GM18868 (cell line): Measurements from ENCODE around the gene GKN1.

Experiments
- ATAC-seq: cut with Tn5 transposase; IDR thresholded peaks from one replicate; pipeline ENCODE4 v1.9.1; 2021; ENCODE audit warnings: mild to moderate bottlenecking, moderate library complexity; ENCODE audit not compliant: unreplicated experiment

The GKN1 gene

DNA sequence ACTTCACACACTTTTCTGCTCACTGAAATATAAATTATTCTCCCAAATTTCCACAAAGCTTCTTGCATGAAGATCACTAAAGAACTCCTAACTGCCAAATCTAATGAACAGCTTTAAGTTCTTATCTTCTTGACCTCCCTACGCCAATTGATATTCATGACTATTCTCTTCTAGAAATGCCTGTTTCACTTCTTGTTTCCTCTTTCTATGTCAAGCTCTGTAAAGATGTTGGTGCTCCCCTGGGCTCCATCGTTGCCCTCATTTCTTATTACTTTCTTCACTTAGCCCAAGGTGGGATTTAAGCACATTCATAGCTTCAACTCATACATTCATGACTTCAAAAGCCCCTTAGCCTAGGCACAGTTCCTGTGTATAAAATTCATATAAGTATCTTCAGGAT is 29.3 kb downstream of the GKN1 start:
- ATAC-seq = no peak

DNA sequence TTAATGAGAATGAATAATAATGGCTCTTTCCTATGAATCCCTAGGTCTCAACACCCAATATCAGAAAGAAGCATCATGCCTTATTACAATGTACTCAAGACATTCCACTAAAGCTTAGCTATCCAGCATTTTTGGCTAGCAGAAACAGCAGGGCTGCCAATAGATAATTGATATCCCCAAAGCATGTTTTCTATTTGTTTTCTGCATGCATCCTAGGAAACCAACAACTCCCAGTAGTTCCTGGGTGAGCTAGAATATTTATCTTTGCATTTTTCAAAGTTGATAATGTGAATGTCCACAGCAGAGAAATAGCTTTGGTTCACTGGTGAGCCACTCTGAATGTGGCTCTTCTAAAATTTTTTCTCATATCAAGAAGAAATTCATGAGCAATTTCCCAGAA is 32.7 kb downstream of the GKN1 start:
- ATAC-seq = no peak

- ATAC-seq = no peak
These were observed 33.2 kb downstream of the GKN1 start for GRCh38 chr2:69007603-69008002.

DNA sequence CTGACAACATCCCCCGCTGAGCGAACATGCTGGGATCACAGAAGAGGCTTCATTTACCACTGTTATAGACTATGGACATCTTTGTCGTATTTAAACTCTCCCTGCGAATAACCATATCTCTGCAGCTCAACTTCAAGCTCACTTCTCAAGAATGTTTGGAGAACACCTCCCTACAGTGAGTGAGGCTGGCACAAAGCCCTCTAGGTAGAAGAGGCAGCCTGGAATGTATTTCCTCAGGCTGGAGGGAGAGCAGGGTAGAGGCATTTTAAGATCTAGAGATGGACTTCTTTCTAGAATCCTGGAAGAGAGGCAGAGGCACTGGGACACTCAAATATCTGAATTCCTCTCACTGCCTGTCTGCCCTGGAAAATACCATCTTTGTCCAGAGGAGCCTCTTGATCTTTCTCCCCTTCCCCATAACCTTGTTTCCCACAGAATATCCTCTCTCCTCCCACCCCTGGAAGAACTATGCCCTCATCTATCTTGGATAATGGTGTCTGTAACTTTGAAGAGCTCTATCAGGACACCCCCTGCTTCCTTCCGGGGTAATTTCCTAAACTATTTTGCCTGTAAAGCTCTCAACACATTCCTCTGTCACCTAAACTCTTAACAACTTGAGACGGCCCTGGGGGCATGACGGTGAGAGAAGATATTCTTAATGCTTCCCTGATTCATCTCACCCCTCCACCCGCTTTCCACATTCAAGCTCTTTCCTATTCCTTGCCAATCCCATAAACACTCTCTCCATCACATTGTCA is 36.2 kb downstream of the GKN1 start:
- no peak for ATAC-seq

DNA sequence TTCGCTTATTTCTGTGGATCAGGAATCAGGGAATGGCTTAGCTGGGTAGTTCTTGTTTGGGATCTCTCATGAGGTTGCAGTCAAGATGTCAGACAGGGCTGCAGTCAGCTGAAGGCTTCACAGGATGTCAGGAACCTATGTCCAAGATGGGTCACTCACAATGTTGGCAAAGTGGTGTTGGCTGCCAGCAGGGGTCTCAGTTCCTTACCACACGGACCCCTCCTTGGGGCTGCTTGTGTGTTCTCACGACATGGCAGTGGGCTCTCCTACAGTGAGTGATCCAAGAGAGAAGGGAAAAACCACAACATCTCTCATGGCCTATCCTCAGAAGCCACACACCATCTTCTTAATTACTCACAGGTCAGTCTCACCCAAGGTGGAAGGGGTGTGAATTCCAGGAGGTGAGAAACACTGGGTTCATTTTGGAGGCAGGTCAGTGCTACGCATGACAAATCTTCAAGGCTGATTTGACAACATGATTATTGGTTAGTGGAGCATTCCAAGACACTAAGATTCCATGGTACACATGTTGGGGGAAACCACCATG is 37.2 kb downstream of the GKN1 start:
- ATAC-seq = no peak

- peak; percentile 58 for ATAC-seq
These were observed 38.1 kb downstream of the GKN1 start for GRCh38 chr2:69012310-69013141.

DNA sequence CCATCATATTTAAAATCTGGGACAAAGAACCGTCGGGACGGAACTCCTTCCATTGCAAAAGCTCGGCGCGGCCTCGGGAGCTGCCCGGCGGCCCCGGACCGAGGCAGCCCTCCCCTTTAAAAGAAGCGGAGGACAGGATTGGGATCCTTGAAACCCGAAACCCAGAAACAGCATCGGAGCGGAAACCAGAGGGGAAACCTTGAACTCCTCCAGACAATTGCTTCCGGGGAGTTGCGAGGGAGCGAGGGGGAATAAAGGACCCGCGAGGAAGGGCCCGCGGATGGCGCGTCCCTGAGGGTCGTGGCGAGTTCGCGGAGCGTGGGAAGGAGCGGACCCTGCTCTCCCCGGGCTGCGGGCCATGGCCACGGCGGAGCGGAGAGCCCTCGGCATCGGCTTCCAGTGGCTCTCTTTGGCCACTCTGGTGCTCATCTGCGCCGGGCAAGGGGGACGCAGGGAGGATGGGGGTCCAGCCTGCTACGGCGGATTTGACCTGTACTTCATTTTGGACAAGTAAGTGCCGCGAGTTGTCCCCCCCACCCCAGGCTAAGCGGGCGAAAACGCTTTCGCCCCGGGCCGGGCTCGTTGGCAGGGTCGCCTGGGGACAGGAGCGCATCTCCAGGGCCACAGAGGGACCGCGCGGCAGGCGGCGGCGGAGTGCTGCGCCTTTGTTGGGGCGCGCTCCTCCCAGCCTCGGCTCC is 38.9 kb downstream of the GKN1 start, which contains the start of gene ANTXR1:
Gene ANTXR1 (plus strand): TSS at position 38 of the 698 bp plus-strand sequence. CDS start 321 bp downstream, at position 359.
- no peak for ATAC-seq

- no peak for ATAC-seq
These were observed 39.7 kb downstream of the GKN1 start for GRCh38 chr2:69013840-69014821.

DNA sequence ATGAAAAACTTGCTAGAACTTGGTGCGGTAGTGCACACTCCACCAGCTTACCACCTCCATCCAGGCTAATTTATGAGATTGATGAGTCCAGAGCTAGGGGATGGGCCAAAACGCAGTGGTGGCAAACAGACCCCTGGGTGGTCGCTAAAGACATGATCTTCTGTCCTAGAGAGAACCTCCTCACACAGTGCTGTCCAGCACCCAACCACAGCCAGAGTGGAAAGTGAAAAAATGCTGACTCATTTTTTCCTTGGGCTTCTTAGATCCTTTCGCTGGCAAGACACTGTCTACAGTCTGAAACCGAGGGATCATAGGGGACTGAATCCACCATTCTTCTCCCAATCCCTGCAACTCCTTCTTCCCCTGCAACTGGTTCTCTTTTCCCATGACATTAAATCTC is 42.6 kb downstream of the GKN1 start:
- ATAC-seq = no peak

- ATAC-seq = no peak
These were observed 43.4 kb downstream of the GKN1 start for GRCh38 chr2:69017835-69018234.

- ATAC-seq = no peak
These were observed 44.3 kb downstream of the GKN1 start for GRCh38 chr2:69018678-69019095.

DNA sequence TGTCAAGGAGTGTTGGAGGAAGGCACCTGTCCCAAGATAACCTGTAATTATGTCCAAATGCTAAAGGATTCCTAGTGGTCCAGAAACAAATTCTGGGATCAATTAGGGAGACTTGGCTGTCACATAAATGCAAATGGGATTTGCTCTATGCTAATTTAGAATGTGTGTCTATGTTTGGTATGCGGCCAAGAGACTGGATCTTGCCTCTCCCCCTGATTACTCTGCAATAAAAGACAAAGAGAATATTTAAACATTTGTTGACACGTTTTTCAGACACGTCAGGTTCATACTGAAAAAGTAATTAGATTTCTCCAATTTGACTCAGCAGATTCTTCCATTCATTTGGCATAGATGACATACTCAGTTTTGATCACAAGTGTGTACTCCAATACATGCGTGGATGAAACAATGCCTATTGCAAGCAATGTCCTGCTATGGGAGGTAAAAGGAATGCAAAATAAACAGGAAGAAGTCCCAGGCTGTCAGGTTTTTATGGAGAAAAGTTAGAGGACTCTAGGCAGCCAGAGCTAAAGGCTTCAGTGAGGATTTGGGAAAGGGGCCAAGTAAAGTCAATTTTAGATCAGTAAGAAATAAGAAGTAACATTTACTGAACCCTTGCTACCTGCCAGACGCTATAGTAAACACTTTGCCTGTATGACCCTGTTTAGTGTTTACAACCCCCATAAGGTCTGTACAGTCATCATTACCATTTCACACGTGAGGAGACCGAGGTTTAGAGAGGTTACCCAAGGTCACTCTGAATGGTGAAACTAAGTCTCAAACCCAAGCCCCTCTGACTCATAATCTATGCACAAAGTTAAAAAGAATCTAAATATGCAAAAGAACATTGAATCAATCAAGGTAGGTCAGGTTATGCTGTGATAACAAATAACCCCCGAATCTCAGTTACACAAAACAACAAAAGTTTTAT is 46.3 kb downstream of the GKN1 start:
- no peak for ATAC-seq

DNA sequence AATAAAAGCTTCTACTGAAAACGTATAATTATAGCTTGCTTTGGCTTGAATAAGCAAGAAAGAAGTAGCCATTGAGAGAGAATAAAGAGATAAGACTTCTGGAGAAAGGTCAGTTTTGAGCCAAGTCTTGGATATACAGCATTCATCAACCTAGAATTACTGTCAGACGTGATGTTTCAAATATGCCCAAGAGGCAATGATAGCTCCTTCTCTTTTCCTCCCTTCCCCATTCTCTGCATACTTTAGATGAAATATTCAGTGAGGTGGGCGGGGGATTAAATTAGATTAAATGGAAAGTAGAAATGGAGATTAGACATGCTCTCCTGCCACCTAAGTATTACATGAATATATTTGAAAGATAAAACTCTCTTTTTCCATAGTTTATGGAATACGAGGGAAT is 47.3 kb downstream of the GKN1 start:
- no peak for ATAC-seq

- ATAC-seq = no peak
These were observed 48.1 kb downstream of the GKN1 start for GRCh38 chr2:69022548-69022947.

DNA sequence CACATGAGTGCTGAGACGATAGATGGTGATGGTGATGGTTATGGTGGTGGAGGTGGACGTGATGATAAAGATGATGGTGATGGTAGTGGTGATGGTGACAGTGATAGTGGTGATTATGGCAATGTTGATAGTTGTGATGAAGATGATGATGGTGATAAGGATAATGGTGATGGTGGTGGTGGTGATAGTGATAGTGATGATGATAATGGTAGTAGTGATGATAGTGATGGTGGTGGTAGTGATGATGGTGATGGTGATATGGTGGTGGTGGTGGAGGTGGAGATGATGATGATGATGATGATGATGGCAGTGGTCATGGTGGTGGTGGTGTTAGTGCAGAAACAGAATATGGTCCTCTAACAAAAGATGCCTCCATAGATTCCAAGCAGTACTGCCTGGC is 48.8 kb downstream of the GKN1 start:
- no peak for ATAC-seq

DNA sequence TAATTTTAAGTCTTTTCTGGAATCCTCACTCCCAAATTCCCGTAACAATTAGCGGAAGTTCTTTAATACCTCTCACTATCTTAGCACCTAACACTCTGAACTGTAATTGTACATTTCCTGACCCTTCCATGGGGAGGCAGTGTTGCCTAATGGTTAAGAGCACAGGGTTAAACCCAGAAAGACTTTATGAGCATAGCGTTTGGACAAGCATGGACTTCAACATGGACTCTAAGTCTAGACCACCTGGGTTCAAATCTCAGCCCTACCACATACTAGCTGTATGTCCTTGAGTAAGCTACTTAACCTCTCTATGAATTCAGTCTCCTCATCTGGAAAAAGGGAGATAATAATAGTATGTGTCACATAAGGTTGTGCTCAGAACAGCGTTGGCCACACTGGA is 51.6 kb downstream of the GKN1 start:
- ATAC-seq = no peak

DNA sequence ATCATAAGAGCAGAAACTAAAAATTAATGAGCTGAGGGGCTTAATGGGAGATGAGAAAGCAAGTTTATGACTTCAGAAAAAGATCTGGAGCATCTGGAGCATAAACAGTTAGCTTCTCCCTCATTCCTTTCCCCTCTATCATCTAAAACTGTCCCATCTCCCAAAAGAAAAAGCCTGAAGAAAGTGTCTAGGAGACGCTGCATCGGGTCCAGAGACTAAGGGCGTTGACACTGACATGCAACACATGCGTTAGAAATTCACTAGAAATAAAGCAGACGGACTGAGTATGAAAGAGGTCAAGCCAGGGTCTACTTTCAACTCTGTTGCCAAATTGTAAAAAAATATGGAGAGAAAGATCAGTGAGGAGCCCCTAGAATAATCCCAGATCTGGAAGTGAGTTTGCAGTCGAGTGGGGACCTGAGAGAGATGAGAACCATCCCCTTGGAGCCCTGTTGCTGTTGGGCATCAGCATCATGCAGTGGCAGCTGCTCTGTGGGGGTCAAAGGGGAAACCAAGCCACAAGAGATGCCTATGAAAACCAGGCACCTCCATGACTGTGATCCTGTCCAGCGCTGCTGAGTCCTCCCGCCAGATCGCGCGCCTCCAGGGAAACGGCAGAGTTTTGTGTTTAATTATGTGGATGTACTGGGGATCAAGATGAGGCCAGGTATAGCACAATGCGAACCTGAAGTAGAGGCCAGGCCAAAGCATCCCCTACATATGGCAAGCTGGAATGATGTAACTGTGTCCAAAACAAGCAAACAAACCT is 52.4 kb downstream of the GKN1 start:
- ATAC-seq = no peak
